SKM-1 treated with dmso at 0.1 percent for 144 hours (cell line): Measurements from ENCODE around the gene SEMA5A.

Experiments
- DNase-seq: peaks from one replicate; lab custom pipeline; 2025; ENCODE audit not compliant: unreplicated experiment; lab: John Stamatoyannopoulos, UW

The SEMA5A gene

GRCh38 chr5:9297134-9297533 is 248.7 kb downstream of the SEMA5A start:
- DNase-seq: no peak

GRCh38 chr5:9295466-9295801 is 250.4 kb downstream of the SEMA5A start:
- DNase-seq: no peak

- DNase-seq: no peak
Observed at GRCh38 chr5:9294793-9295465, 250.9 kb downstream of the SEMA5A start.

GRCh38 chr5:9288234-9288633 is 257.6 kb downstream of the SEMA5A start:
- DNase-seq: no peak

- DNase-seq: no peak
Observed at GRCh38 chr5:9284781-9285307, 261.0 kb downstream of the SEMA5A start.

GRCh38 chr5:9284272-9284671 is 261.6 kb downstream of the SEMA5A start:
- no peak for DNase-seq

GRCh38 chr5:9283473-9283872 is 262.4 kb downstream of the SEMA5A start:
- DNase-seq: no peak

- DNase-seq: no peak
Observed at GRCh38 chr5:9283021-9283420, 262.9 kb downstream of the SEMA5A start.

GRCh38 chr5:9282211-9282610 is 263.7 kb downstream of the SEMA5A start:
- DNase-seq: no peak

- DNase-seq: no peak
Observed at GRCh38 chr5:9279774-9280173, 266.1 kb downstream of the SEMA5A start.

GRCh38 chr5:9278921-9279603 is 266.8 kb downstream of the SEMA5A start:
- DNase-seq: no peak

- no peak for DNase-seq
Observed at GRCh38 chr5:9269014-9269413, 276.9 kb downstream of the SEMA5A start.

- no peak for DNase-seq
Observed at GRCh38 chr5:9268226-9268625, 277.6 kb downstream of the SEMA5A start.

GRCh38 chr5:9265441-9266287 is 280.2 kb downstream of the SEMA5A start:
- DNase-seq: no peak

- DNase-seq: no peak
Observed at GRCh38 chr5:9264301-9264700, 281.6 kb downstream of the SEMA5A start.

- no peak for DNase-seq
Observed at GRCh38 chr5:9263656-9264055, 282.2 kb downstream of the SEMA5A start.

- no peak for DNase-seq
Observed at GRCh38 chr5:9251379-9251980, 294.4 kb downstream of the SEMA5A start.

- no peak for DNase-seq
Observed at GRCh38 chr5:9249231-9249630, 296.6 kb downstream of the SEMA5A start.

GRCh38 chr5:9245071-9245470 is 300.8 kb downstream of the SEMA5A start:
- DNase-seq: no peak

GRCh38 chr5:9244417-9244816 is 301.5 kb downstream of the SEMA5A start:
- DNase-seq: no peak
